Left lung (tissue), 10 donors: ENCODE data around the gene PNCK. TPM values are rescaled to one million over a fixed set of nuclear protein-coding genes. Genes with fewer than 3 reads are reported as not detected.
"Not testable (repeated sequence)": the region's sequence is repeated elsewhere in the genome, so short reads cannot be mapped to it uniquely, and the experiment has no call there.

Experiments
- ATAC-seq: fragments of 200-7000 bp; cut with Tn5 transposase; one replicate; pipeline ENCODE4 v1.9.1; 2020; ENCODE audit warnings: moderate library complexity
- DNase-seq, 4 donors: peaks; one replicate each; pipeline ENCODE4 v3.0.0-alpha.2; 2013 to 2020
- H3K27ac ChIP-seq, 2 donors: fragments of 200-600 bp; sonication (generic) in 1 of 2; one replicate each; pipeline versions ENCODE4 v1.5.0 to v1.8.0; 2020 to 2021
- H3K27me3 ChIP-seq, 2 donors: fragments of 200-600 bp; sonication (generic) in 1 of 2; one replicate each; pipeline versions ENCODE4 v1.5.0 to v1.8.0; 2020 to 2021
- H3K36me3 ChIP-seq, 2 donors: fragments of 200-600 bp; sonication (generic) in 1 of 2; one replicate each; pipeline versions ENCODE4 v1.5.0 to v1.8.0; 2020 to 2021
- H3K4me1 ChIP-seq, 2 donors: fragments of 200-600 bp; one replicate each; pipeline ENCODE4 v1.8.0; 2021
- H3K4me3 ChIP-seq, 2 donors: fragments of 200-600 bp; sonication (generic) in 1 of 2; one replicate each; pipeline versions ENCODE4 v1.5.0 to v1.8.0; 2020 to 2021; ENCODE audit warnings: mild to moderate bottlenecking in 1 of 2
- H3K9me3 ChIP-seq, 2 donors: fragments of 200-600 bp; sonication (generic) in 1 of 2; one replicate each; pipeline versions ENCODE4 v1.5.0 to v1.8.0; 2020 to 2021
- intact Hi-C, 2 donors: fragments of 100-400 bp; cut with DNase I; formaldehyde crosslinking; loops; one replicate each; pipeline versions ENCODE4 v1.11.2 to v1.14.2; 2022
- polyA plus RNA-seq, 6 donors: library from polyadenylated mRNA; unstranded; fragments of 120-200 nt; gene quantifications; one replicate each; pipeline ENCODE4 v1.2.1, GENCODE V29; 2013; ENCODE audit not compliant: insufficient read length in 6 of 6
- total RNA-seq, 2 donors: library from RNA; stranded (reverse); fragmentation: NEBNext Ultra II Directional; extraction: Animal tissue kit (Norgen Biotek cat#: 25700); gene quantifications; one replicate each; pipeline ENCODE4 v1.2.1, GENCODE V29; 2021
- TF ChIP-seq, protein P1 (sequence below), 2 donors: fragments of 200-600 bp; sonication (generic) in 1 of 2; IDR thresholded peaks; one replicate each; pipeline versions ENCODE4 v1.5.0 to v1.8.0; 2021; ENCODE audit warnings: antibody characterized with exemption in 2 of 2
- donor health status: DM: no; HTN: yes; CAD: no.
- donor health status: DM: no; HTN: no; CAD: no.

Gene PNCK
- total and polyA plus RNA-seq, 8 donors = 0.34 to 1.4 (median 0.67) TPM; not detected in 1

DNA sequence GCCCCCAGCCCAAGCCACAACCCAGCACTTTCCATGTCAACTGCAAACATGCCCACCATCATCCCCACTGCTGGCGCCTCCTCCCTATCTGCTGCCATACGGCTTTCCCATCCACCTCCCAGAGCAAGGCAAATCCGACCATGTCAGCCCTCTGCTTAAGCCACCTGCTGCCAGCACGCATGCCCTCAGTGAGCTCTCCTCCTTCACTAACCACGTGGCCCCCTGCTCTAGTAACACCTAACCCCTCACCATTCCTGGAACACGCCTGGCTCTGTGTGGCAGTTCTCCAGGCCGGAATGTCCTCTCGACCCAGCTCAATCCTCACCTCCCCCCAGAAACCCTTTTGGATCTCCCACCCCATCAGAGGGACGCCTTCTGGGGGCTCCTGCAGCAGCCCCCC lies 33.2 kb upstream of the PNCK start:
- H3K4me1 ChIP-seq = peaks cover 0 to 5% of the 10 kb centered on the region in 2 donors
- no peaks in the 10 kb centered on the region for H3K27me3 ChIP-seq
- TF ChIP-seq, protein P1, sequence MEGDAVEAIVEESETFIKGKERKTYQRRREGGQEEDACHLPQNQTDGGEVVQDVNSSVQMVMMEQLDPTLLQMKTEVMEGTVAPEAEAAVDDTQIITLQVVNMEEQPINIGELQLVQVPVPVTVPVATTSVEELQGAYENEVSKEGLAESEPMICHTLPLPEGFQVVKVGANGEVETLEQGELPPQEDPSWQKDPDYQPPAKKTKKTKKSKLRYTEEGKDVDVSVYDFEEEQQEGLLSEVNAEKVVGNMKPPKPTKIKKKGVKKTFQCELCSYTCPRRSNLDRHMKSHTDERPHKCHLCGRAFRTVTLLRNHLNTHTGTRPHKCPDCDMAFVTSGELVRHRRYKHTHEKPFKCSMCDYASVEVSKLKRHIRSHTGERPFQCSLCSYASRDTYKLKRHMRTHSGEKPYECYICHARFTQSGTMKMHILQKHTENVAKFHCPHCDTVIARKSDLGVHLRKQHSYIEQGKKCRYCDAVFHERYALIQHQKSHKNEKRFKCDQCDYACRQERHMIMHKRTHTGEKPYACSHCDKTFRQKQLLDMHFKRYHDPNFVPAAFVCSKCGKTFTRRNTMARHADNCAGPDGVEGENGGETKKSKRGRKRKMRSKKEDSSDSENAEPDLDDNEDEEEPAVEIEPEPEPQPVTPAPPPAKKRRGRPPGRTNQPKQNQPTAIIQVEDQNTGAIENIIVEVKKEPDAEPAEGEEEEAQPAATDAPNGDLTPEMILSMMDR (IDR thresholded peaks at IDR 0.05) = no peak
- ATAC-seq (no peak), DNase-seq (no peak)
- no peak overlapping the region for H3K27ac ChIP-seq
- intact Hi-C loops = no loop called here
- H3K36me3 ChIP-seq = peaks cover 0 to 63% of the 10 kb centered on the region in 2 donors
- no peak overlapping the region for H3K4me3 ChIP-seq
- no peaks in the 10 kb centered on the region for H3K9me3 ChIP-seq

DNA sequence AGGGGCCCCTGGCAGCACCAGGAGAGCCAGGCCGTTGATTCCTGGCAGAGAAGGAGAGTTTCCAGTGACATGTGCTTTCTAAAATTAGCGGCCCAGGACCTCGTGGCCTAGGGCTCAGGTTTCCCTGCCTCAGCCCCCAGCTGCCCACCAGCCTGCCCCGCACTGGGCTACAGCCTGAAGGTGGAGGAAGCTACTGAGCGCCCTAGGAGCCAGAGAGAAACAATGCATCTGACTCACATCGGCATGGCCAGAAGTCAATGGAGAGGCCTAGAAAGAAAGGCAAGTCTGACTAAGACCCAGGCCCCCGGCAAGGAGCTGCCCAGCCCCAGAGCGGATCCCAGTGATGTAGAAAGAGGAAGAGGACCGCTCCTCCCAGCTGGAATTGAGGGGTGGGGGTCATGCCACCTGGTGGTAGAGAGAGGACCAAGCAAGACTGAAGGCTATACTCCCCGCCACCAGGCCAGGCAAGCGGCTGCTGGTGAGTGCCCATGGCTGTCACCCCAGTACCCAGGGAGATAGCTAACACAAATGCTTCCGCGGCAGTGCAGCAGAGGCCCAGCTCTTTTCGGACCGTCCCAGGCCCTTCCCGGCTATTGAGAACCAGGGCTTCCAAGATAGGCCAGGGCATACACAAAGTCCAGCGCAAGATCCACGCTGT lies 31.9 kb upstream of the PNCK start:
- DNase-seq, H3K27ac ChIP-seq, H3K27me3 ChIP-seq, H3K9me3 ChIP-seq, ATAC-seq, H3K4me3 ChIP-seq, H3K4me1 ChIP-seq, intact Hi-C loops: not testable (repeated sequence)
- H3K36me3 ChIP-seq = peaks cover 0 to 66% of the 10 kb centered on the region in 2 donors

DNA sequence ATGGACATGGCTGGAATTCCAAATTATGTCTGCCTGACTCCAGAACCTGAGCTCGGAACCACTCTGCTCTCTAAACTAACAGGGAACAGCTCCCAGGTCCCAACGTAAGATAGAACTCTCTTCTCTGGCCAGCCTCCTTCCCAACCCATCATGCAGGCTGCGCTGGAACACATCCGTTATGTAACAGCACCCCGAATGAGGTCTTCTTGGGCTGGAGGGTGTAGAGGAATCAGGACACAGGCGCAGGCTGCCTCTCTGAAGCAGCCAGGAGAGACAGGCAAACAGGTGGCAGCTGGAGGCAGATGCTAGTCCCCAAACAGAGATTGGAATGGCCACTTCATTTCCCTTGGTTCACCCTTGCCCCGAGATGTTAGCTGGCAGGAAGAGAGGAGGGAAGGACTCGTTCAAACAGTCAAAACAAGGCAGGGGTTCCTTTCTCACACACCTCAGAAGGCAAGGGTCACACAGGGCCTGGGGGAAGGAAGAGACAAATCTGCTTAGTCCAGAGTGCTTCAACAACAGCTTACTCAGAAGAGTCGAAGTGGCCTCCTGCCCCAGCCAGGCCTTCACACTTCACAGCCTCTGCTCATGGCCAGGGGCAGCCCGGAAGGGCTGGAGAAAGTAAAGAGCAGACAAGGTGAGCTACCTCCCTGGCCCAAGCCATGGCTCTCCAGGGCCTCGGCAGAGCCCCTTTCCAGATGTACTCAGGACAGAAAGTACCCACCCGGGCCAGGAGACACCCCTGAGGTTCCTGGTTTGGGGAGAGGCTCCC lies 31.2 kb upstream of the PNCK start:
- intact Hi-C loops, ATAC-seq, H3K27me3 ChIP-seq, H3K4me1 ChIP-seq, DNase-seq, H3K4me3 ChIP-seq, H3K27ac ChIP-seq, H3K9me3 ChIP-seq: not testable (repeated sequence)
- H3K36me3 ChIP-seq = peaks cover 0 to 63% of the 10 kb centered on the region in 2 donors

DNA sequence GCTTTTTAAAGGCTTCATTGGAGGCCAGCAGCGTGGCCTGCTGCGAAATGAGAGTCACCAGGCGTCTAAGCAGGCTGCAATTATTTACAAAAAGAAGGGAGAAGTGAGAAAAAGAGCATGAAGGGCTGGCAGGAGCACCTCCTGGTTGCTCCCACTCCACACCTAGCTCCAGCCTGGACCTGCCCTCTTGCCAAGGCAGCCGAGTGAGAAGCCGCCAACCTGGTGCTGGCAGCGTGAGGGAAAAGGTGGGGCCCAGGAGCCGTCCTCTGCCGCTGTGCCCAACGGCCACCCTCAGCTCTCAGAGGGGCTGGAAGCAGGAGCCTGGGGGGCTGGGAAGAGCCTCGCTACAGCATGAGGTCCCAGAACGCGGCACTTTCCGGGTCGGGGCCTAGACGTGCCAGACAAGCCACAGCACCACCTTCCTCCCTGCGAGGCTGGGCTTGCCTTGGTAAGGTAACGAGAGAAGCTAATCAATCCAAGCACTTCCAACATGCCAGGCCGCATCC lies 30.5 kb upstream of the PNCK start:
- Histone ChIP-seq H3K9me3 (no peaks in the 10 kb centered on the region), H3K36me3 (peaks cover 0 to 60% of the 10 kb centered on the region in 2 donors), H3K27me3 (no peaks in the 10 kb centered on the region), H3K4me3 (no peak overlapping the region), H3K27ac (no peak overlapping the region), H3K4me1 (peaks cover 0 to 5% of the 10 kb centered on the region in 2 donors)
- TF ChIP-seq, protein P1 (IDR thresholded peaks at IDR 0.05) = no peak
- DNase-seq = no peak
- intact Hi-C loops = no loop called here
- no peak for ATAC-seq

DNA sequence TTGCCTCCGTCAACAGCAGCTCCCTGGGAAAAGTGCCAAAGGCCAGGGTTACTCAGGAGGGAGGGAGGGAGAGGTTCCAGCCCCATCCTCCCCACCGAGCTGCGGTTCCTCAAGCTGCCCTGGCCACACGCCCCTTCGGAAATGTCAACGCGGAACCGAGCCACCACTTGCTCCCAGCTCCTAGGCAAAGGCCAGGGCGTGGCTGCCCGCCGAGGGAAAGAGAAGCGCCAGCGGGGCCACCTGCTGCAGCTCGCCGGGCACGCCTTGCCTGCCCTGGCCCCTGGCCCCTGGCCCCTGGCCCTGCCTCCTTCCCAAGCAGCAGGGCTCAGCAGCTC lies 29.4 kb upstream of the PNCK start:
- TF ChIP-seq, protein P1 (IDR thresholded peaks at IDR 0.05) = no peak
- no peaks in the 10 kb centered on the region for H3K9me3 ChIP-seq

DNA sequence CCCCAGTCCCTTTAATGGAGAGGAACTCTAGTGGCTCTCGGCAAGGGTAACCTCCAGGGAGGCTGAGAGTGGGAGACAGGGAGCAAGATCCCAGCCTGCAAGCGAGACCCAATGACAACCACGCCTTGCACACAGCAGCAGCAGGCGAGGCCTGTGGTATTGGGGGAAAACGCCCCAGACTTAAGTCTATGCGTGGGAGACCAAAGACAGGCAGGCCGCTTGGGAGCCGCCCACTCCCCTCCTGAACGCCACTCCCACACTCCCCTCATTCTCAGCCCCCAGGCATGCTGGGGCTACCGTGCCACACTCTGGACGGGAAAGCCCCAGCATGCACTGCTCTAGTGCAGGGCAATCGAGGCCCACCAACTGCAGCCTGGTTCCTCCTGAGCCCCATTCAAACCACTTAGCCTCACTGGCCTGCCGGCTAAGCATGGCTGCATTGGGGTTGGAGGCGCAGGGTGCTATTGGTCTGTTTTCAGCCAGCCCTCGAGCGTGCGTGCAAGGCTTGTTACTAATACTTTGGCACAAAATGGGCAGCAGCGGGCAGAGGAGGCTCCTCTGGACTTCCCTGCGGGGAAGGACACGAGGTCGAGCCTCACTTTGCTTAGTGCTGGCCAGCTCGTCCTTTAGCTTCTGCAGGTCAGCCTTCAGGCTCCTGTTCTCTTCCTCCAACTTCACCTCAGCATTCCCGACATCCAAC lies 28.9 kb upstream of the PNCK start:
- DNase-seq = no peak
- intact Hi-C loops = no loop called here
- Histone ChIP-seq H3K9me3 (no peaks in the 10 kb centered on the region), H3K27ac (no peak overlapping the region), H3K4me3 (no peak overlapping the region), H3K4me1 (no peaks in the 10 kb centered on the region), H3K36me3 (peaks cover 0 to 61% of the 10 kb centered on the region in 2 donors), H3K27me3 (no peaks in the 10 kb centered on the region)
- no peak for ATAC-seq
- TF ChIP-seq, protein P1 (IDR thresholded peaks at IDR 0.05) = no peak

More for the DNA sequence above, 29.4 kb upstream of the PNCK start:
- ATAC-seq (peak; percentile 76), DNase-seq (peak in 1 of 4 donors; percentile 57)
- H3K27me3 ChIP-seq = no peaks in the 10 kb centered on the region
- no peak overlapping the region for H3K27ac ChIP-seq
- intact Hi-C loops = no loop called here
- no peak overlapping the region for H3K4me3 ChIP-seq
- peaks cover 0 to 60% of the 10 kb centered on the region in 2 donors for H3K36me3 ChIP-seq
- H3K4me1 ChIP-seq = no peaks in the 10 kb centered on the region
